HL-60 (cell line): ENCODE measurements around the gene CRY1.

Experiments used
- DNase-seq, 2 experiments: peaks; one replicate each; pipeline ENCODE4 v3.0.0-alpha.2; 2010 to 2020; ENCODE audit warnings: low read depth in 1 of 2, low spot score in 1 of 2
- H3K27ac ChIP-seq: fragments of 250-450 bp; sonication (Bioruptor Pico); replicated peaks from 2 replicates; pipeline ENCODE4 v1.5.1; 2020; ENCODE audit warnings: mild to moderate bottlenecking, moderate library complexity
- H3K27me3 ChIP-seq: fragments of 250-450 bp; sonication (Bioruptor Pico); 2 replicates; pipeline ENCODE4 v1.5.1; 2021; ENCODE audit warnings: mild to moderate bottlenecking, moderate library complexity; ENCODE audit not compliant: insufficient read depth, poor library complexity, severe bottlenecking
- H3K4me3 ChIP-seq: replicated peaks from 2 replicates; pipeline ENCODE4 v1.5.1; 2011; ENCODE audit warnings: mild to moderate bottlenecking, control low read depth, low read length; ENCODE audit not compliant: insufficient read depth
- GABPA ChIP-seq: IDR thresholded peaks from 2 replicates; pipeline ENCODE4 v1.6.1; 2012; ENCODE audit warnings: low read depth
- POLR2AphosphoS5 ChIP-seq: IDR thresholded peaks from 2 replicates; pipeline ENCODE4 v1.6.1; 2012; ENCODE audit warnings: low read depth
- REST ChIP-seq: IDR thresholded peaks from 2 replicates; pipeline ENCODE4 v1.6.1; 2012; ENCODE audit warnings: low read depth; ENCODE audit not compliant: insufficient replicate concordance
- SPI1 ChIP-seq: IDR thresholded peaks from 2 replicates; pipeline ENCODE4 v1.6.1; 2012; ENCODE audit warnings: low read depth, mild to moderate bottlenecking, borderline replicate concordance
- TF ChIP-seq, protein P1 (sequence below): IDR thresholded peaks from one replicate; pipeline ENCODE4 v1.5.1; 2011; ENCODE audit warnings: low read length, control low read depth, inconsistent platforms; ENCODE audit not compliant: insufficient read depth

Gene CRY1

DNA sequence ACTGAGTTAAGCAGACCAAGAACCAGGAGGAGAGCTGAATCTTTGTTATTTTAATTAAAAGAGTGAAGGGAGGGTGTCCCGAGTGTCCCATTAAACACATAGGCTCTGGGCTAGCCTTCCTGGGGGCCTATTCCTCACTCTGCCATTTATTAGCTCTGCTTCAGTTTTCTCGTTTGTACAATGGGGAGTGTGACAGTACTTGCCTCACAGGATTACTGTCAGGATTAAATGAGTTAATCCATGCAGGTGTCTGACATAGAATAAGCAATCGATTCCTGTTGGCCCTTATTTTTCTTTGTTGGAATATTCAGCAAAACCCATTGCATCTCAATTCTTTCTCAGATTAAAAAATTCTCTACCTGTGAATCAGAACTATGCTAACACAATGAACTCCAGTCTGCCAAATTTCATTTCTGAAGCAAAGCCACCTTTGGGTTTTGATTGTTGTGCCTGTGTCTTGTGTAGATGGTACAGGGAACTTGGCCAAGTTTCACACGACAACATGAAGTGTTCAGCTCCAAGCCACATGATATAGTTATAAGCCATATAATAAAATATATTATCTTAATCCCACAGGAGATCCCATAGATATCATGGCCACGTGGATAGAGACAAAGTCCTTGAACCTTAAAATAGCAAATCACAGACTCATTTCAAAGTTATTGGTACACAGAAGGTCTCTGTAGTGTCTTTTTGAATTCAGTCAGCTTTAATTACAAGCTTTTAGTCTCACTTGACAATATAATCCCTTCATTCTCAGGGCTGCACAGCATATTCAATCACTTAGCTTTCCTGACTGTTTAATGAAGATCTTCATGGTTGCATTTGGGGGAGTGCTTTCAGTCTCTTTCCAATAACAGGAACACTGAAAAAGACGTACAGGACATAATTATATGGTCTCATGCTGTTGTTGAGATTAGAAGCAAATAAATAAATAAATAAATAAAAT is 34.4 kb upstream of the CRY1 start:
- no peak for DNase-seq
- TF ChIP-seq, protein P1, sequence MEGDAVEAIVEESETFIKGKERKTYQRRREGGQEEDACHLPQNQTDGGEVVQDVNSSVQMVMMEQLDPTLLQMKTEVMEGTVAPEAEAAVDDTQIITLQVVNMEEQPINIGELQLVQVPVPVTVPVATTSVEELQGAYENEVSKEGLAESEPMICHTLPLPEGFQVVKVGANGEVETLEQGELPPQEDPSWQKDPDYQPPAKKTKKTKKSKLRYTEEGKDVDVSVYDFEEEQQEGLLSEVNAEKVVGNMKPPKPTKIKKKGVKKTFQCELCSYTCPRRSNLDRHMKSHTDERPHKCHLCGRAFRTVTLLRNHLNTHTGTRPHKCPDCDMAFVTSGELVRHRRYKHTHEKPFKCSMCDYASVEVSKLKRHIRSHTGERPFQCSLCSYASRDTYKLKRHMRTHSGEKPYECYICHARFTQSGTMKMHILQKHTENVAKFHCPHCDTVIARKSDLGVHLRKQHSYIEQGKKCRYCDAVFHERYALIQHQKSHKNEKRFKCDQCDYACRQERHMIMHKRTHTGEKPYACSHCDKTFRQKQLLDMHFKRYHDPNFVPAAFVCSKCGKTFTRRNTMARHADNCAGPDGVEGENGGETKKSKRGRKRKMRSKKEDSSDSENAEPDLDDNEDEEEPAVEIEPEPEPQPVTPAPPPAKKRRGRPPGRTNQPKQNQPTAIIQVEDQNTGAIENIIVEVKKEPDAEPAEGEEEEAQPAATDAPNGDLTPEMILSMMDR, result no peak
- TF ChIP-seq SPI1, result no peak
- no peak for TF ChIP-seq REST
- TF ChIP-seq POLR2AphosphoS5, result no peak
- no peak for TF ChIP-seq GABPA
- no peak overlapping the region for H3K4me3 ChIP-seq
- H3K27me3 ChIP-seq, result no peaks in the 10 kb centered on the region
- no peak overlapping the region for H3K27ac ChIP-seq

GRCh38 chr12:107126796-107127481 is 33.6 kb upstream of the CRY1 start:
- Histone ChIP-seq H3K27me3 (no peaks in the 10 kb centered on the region), H3K27ac (no peak overlapping the region), H3K4me3 (no peak overlapping the region)
- no peak for DNase-seq
- TF ChIP-seq REST, result no peak
- peak; percentile 97 for TF ChIP-seq SPI1

DNA sequence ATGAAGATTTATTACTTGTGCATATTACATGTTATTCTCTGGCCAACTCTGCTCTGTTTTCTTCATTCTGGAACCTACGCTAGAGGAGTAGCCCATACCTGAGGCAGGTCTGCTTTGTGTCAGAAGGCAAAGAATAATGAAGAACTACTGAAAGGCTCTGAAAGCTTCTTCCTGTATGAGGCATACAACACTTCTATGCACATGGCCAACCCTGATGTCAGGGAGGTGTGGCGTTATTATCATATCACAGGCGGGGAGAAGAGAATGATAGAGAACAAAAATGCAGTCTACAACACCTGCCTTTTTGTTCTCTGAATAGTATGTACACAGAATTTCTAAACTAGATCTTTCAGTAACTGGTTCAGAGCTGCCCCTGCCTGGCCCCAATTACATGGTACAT is 32.5 kb upstream of the CRY1 start:
- Histone ChIP-seq H3K27ac (no peak overlapping the region), H3K27me3 (no peaks in the 10 kb centered on the region), H3K4me3 (no peak overlapping the region)
- TF ChIP-seq SPI1 (no peak), GABPA (no peak), REST (no peak), POLR2AphosphoS5 (no peak)
- TF ChIP-seq, protein P1, result no peak
- no peak for DNase-seq
